NCI-H345 (cell line): ENCODE results near the gene DPH1.
"Not testable (repeated sequence)": the region's sequence is repeated elsewhere in the genome, so short reads cannot be mapped to it uniquely, and the experiment has no call there.

ENCODE experiments used
- DNase-seq: peaks from one replicate; lab custom pipeline; 2025; lab: John Stamatoyannopoulos, UW

Gene DPH1

GRCh38 chr17:2029911-2030778 is at the start of gene DPH1:
Gene DPH1, plus strand, starts transcription at chr17:2030153. Its CDS starts 17 bp downstream, at chr17:2030170.
- DNase-seq, result peak; percentile 74

- no peak for DNase-seq
These were observed 49.2 kb upstream of the DPH1 start for GRCh38 chr17:1980665-1981250.

GRCh38 chr17:1982793-1983366 is 47.1 kb upstream of the DPH1 start:
- not testable (repeated sequence) for DNase-seq

GRCh38 chr17:1985093-1985492 is 44.9 kb upstream of the DPH1 start:
- DNase-seq, result no peak

- no peak for DNase-seq
These were observed 44.3 kb upstream of the DPH1 start for GRCh38 chr17:1985686-1986085.

- no peak for DNase-seq
These were observed 43.0 kb upstream of the DPH1 start for GRCh38 chr17:1986783-1987451.

GRCh38 chr17:1989135-1989534 is 40.8 kb upstream of the DPH1 start:
- DNase-seq, result no peak

- DNase-seq, result no peak
These were observed 37.4 kb upstream of the DPH1 start for GRCh38 chr17:1992541-1992940.

GRCh38 chr17:1994707-1995106 is 35.2 kb upstream of the DPH1 start:
- DNase-seq, result no peak

GRCh38 chr17:1995321-1995892 is 34.5 kb upstream of the DPH1 start:
- DNase-seq, result peak; percentile 6

- no peak for DNase-seq
These were observed 33.8 kb upstream of the DPH1 start for GRCh38 chr17:1995907-1996799.

- no peak for DNase-seq
These were observed 33.1 kb upstream of the DPH1 start for GRCh38 chr17:1996800-1997288.

- DNase-seq, result peak; percentile 11
These were observed 32.5 kb upstream of the DPH1 start for GRCh38 chr17:1997289-1997926.

- DNase-seq, result peak; percentile 40
These were observed 31.8 kb upstream of the DPH1 start for GRCh38 chr17:1997927-1998742.

GRCh38 chr17:1999557-2000251 is 30.2 kb upstream of the DPH1 start:
- DNase-seq, result peak; percentile 63

GRCh38 chr17:2002767-2003329 is 27.1 kb upstream of the DPH1 start:
- no peak for DNase-seq

- no peak for DNase-seq
These were observed 26.4 kb upstream of the DPH1 start for GRCh38 chr17:2003525-2003924.

GRCh38 chr17:2004435-2004952 is 25.5 kb upstream of the DPH1 start:
- no peak for DNase-seq
